ENCODE data around the gene WASF1.

The WASF1 gene

DNA sequence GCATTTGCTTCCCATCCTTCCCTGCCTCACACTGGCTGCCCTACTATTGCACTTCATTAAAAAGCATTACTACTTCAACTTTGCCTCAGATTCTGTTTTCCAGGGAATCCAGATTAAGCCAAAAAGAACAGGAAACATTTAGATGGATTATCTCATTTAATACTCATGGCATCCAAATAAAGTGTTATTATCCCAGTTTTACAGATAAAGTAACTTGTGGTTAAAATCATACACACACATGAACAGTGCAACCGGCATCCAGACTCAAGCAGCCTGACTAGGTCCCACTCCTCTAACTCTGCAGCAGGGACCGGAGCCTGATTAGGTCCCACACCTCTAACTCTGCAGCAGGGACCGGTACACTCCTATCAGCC lies 129.0 kb downstream of the WASF1 start:
- H3K36me3 ChIP-seq (ENCODE audit: control insufficient read depth in 1 of 2, insufficient read depth in 2 of 2, low read length in 2 of 2) = no peaks in the 10 kb centered on the region

More for the DNA sequence above, 129.0 kb downstream of the WASF1 start:
- Histone ChIP-seq H3K27me3 (ENCODE audit: low read depth, low read length) (no peaks in the 10 kb centered on the region), H3K4me1 (ENCODE audit: control insufficient read depth in 1 of 2, insufficient read depth in 2 of 2, low read length in 2 of 2) (no peaks in the 10 kb centered on the region), H3K9me3 (ENCODE audit: control insufficient read depth in 1 of 2, low read length in 2 of 2) (no peaks in the 10 kb centered on the region), H3K4me3 (ENCODE audit: low read depth in 1 of 2, low read length in 2 of 2) (no peak overlapping the region), H3K27ac (ENCODE audit: low read length) (no peak overlapping the region)

Measured in muscle layer of duodenum (tissue), 2 donors.